Activated CD8-positive, alpha-beta T cell treated with anti-CD3 and anti-CD28 coated beads for 36 hours (primary cell): ENCODE data around the gene ZFAND2A. TPM values are rescaled to one million over a fixed set of nuclear protein-coding genes. Genes with fewer than 3 reads are reported as not detected.
"Not testable (repeated sequence)": the region's sequence is repeated elsewhere in the genome, so short reads cannot be mapped to it uniquely, and the experiment has no call there.

ENCODE experiments used
- ATAC-seq: fragments of 200-7000 bp; cut with Tn5 transposase; one replicate; pipeline ENCODE4 v1.10.0; 2021; ENCODE audit warnings: mild to moderate bottlenecking, moderate library complexity
- CTCF ChIA-PET: fragments of 350-600 bp; sonication (Branson Sonifier 250); formaldehyde crosslinking; loops from one replicate; lab custom pipeline; 2021; ENCODE audit warnings: antibody characterized with exemption; lab: Charles Lee
- POLR2A ChIA-PET: fragments of 350-600 bp; sonication (Branson Sonifier 250); formaldehyde crosslinking; loops from one replicate; lab custom pipeline; 2021; ENCODE audit warnings: antibody characterized with exemption; lab: Charles Lee
- DNase-seq: peaks from one replicate; pipeline ENCODE4 v3.0.0-alpha.2; 2020
- H3K27ac Mint-ChIP-seq: one replicate; pipeline ENCODE4 v1.8.0; 2021; ENCODE audit warnings: mild to moderate bottlenecking, mixed read lengths
- H3K27me3 Mint-ChIP-seq: one replicate; pipeline ENCODE4 v1.8.0; 2021; ENCODE audit warnings: mixed read lengths
- H3K36me3 Mint-ChIP-seq: one replicate; pipeline ENCODE4 v1.8.0; 2021; ENCODE audit warnings: low read depth, mixed read lengths
- H3K4me1 Mint-ChIP-seq: one replicate; pipeline ENCODE4 v1.8.0; 2021; ENCODE audit warnings: low read depth, mixed read lengths
- H3K4me3 Mint-ChIP-seq: one replicate; pipeline ENCODE4 v1.8.0; 2021; ENCODE audit warnings: mild to moderate bottlenecking, moderate library complexity, mixed read lengths
- H3K9me3 Mint-ChIP-seq: one replicate; pipeline ENCODE4 v1.8.0; 2021; ENCODE audit warnings: mixed read lengths
- intact Hi-C: fragments of 100-400 bp; cut with micrococcal nuclease; formaldehyde crosslinking; loops from one replicate; pipeline ENCODE4 v1.10.0; 2022
- total RNA-seq, 2 experiments: library from RNA; stranded (reverse); gene quantifications; one replicate each; pipeline ENCODE4 v1.2.3, GENCODE V29; 2021
- TF ChIP-seq, protein P1 (sequence below): fragments of 200-600 bp; IDR thresholded peaks from one replicate; pipeline ENCODE4 v1.8.0; 2022; ENCODE audit warnings: antibody characterized with exemption, mild to moderate bottlenecking

Gene ZFAND2A
- total RNA-seq, 2 experiments from 2014 or later, result 22.1 to 23.5 TPM

DNA sequence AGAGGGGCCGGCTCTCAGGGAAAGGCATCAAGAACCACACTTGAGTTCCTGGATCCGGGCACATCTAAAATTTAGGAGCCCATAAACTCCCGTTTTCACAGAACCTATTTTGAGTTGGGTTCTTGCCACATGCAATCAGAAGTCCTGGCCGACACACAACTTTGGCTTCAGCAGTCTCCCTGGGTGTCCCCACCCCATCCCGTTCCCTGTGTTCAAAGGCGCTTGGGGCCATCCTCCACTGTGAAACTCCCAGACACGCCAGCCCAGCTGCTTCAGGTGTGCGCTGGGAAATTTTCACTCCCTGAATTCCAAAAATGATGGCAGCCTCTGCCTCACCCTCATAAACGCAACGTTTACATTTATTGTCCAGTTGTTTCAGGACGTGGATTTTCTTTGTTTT lies 8.4 kb upstream of the ZFAND2A start:
- POLR2A ChIA-PET, result no interaction called here
- intact Hi-C loops, result loop anchor here (10.0 kb wide), 1 partner anchor 174 kb away; no protein-coding TSS in a partner anchor
- DNase-seq, result no peak

DNA sequence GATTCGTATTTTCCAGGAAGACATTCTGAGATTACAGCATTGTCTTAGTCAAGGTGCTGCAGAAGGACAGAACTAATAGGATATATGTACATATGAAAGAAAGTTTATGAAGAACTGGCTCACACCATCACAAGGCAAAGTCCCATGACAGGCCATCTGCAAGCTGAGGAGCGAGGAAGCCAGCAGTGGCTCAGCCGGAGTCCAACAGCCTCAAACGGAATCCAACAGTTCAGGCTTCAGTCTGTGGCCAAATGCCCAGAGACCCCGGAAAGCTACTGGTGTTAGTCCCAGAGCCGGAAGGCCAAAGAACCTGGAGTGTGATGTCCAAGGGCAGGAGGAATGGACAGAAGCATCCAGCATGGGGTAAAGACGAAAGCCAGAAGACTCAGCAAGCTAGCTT lies 4.4 kb upstream of the ZFAND2A start:
- TF ChIP-seq, protein P1, sequence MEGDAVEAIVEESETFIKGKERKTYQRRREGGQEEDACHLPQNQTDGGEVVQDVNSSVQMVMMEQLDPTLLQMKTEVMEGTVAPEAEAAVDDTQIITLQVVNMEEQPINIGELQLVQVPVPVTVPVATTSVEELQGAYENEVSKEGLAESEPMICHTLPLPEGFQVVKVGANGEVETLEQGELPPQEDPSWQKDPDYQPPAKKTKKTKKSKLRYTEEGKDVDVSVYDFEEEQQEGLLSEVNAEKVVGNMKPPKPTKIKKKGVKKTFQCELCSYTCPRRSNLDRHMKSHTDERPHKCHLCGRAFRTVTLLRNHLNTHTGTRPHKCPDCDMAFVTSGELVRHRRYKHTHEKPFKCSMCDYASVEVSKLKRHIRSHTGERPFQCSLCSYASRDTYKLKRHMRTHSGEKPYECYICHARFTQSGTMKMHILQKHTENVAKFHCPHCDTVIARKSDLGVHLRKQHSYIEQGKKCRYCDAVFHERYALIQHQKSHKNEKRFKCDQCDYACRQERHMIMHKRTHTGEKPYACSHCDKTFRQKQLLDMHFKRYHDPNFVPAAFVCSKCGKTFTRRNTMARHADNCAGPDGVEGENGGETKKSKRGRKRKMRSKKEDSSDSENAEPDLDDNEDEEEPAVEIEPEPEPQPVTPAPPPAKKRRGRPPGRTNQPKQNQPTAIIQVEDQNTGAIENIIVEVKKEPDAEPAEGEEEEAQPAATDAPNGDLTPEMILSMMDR, result no peak
- ChIA-PET POLR2A (no interaction called here), CTCF (no interaction called here)
- peaks cover 12% of the 10 kb centered on the region for H3K4me1 Mint-ChIP-seq
- no peak for ATAC-seq
- no peak overlapping the region for H3K27ac Mint-ChIP-seq
- no peak overlapping the region for H3K4me3 Mint-ChIP-seq
- H3K36me3 Mint-ChIP-seq, result peaks cover 4% of the 10 kb centered on the region
- no peaks in the 10 kb centered on the region for H3K27me3 Mint-ChIP-seq
- intact Hi-C loops, result loop anchor here (10.0 kb wide), 1 partner anchor 170 kb away; no protein-coding TSS in a partner anchor
- no peaks in the 10 kb centered on the region for H3K9me3 Mint-ChIP-seq
- DNase-seq, result no peak

More for the DNA sequence above, 8.4 kb upstream of the ZFAND2A start:
- TF ChIP-seq, protein P1, result no peak
- Mint-ChIP-seq H3K36me3 (no peaks in the 10 kb centered on the region), H3K4me3 (no peak overlapping the region), H3K27me3 (no peaks in the 10 kb centered on the region), H3K4me1 (peaks cover 12% of the 10 kb centered on the region), H3K27ac (no peak overlapping the region), H3K9me3 (no peaks in the 10 kb centered on the region)
- ATAC-seq, result no peak
- CTCF ChIA-PET, result interaction anchor here (1.3 to 2.4 kb wide), 2 partner anchors 83 to 175 kb away, joined by 6 to 11 read pairs; no protein-coding TSS in a partner anchor

DNA sequence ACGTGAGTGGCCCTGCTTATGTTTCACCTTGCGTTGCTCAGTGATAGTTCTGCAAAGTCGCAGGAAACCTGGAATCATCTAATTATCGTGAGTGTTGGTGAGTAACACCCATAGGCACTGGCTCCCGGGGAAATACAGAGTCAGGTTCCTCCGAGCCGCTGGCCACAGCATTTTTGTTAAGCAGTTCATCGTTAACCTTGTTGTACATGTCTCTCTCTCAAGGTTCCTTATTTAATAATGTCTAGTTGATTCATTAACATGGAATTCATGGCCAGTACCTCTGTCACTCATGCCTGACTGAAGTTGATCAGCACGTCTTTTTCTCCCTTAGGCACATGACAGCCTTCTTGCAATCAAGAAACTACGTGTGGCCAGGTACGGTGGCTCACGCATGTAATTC lies 3.1 kb upstream of the ZFAND2A start:
- CTCF ChIA-PET, result interaction anchor here (1.2 to 1.3 kb wide), 3 partner anchors 13 to 97 kb away, joined by 3 to 4 read pairs (median 4); no protein-coding TSS in a partner anchor
- intact Hi-C loops, result loop anchor here (10.0 kb wide), 1 partner anchor 168 kb away; no protein-coding TSS in a partner anchor
- POLR2A ChIA-PET, result no interaction called here
- peaks cover 18% of the 10 kb centered on the region for H3K4me1 Mint-ChIP-seq
- no peaks in the 10 kb centered on the region for H3K9me3 Mint-ChIP-seq
- no peaks in the 10 kb centered on the region for H3K27me3 Mint-ChIP-seq
- TF ChIP-seq, protein P1, result no peak
- no peak for ATAC-seq
- H3K27ac Mint-ChIP-seq, result no peak overlapping the region
- no peak overlapping the region for H3K4me3 Mint-ChIP-seq
- H3K36me3 Mint-ChIP-seq, result peaks cover 10% of the 10 kb centered on the region
- no peak for DNase-seq

DNA sequence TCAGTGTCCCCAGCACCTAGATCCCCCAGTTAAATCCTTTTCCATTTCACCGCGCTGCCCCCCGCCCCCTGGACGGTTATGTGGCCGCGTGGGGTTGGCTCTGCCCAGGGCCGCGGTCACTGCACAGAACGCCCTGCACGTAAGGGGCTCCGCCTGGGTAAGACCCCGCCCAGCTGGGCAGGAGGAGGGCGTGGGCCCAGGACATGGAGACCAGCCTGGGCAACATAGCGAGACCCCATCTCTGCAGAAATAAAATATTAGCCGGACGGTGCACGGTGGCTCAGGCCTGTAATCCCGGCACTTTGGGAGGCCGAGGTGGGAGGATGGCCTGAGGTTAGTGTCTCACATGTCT lies 650 bp upstream of the ZFAND2A start:
- peaks cover 24% of the 10 kb centered on the region for H3K4me1 Mint-ChIP-seq
- H3K4me3 Mint-ChIP-seq, result peak overlapping the region; percentile 76
- ChIA-PET POLR2A (interaction anchor here (0.7 to 1.6 kb wide), 10 partner anchors 9 to 167 kb away, joined by 3 to 11 read pairs (median 4); partner anchors contain the start of gene GPR146), CTCF (interaction anchor here (2.3 to 2.7 kb wide), 4 partner anchors 9 to 168 kb away, joined by 7 to 21 read pairs (median 12); a partner anchor contains a TSS)
- ATAC-seq (no peak), DNase-seq (no peak)
- H3K27me3 Mint-ChIP-seq, result no peaks in the 10 kb centered on the region
- TF ChIP-seq, protein P1, result no peak
- intact Hi-C loops, result loop anchor here (10.0 kb wide), 1 partner anchor 166 kb away; no protein-coding TSS in a partner anchor
- H3K9me3 Mint-ChIP-seq, result no peaks in the 10 kb centered on the region
- peak overlapping the region; percentile 85 for H3K27ac Mint-ChIP-seq
- H3K36me3 Mint-ChIP-seq, result peaks cover 16% of the 10 kb centered on the region

DNA sequence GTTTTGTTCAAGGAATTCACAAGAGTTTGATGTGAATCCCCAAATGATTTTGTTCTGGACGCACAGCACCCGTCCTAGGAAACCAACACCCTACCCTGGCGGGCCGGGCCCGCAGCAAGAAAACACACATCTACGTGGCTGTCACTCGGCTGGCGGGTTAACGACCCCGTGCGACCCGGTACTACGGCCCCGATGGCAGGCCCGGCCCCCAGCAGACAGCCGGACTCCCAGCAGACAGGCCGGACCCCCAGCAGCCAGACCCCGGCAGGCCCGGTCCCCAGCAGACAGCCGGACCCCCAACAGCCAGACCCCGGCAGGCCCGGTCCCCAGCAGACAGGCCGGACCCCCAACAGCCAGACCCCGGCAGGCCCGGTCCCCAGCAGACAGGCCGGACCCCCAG lies 765 bp downstream of the ZFAND2A start:
- H3K27me3 Mint-ChIP-seq, intact Hi-C loops, DNase-seq, H3K9me3 Mint-ChIP-seq, ATAC-seq: not testable (repeated sequence)
- Mint-ChIP-seq H3K4me1 (peaks cover 24% of the 10 kb centered on the region), H3K4me3 (peak overlapping the region; percentile 87), H3K36me3 (peaks cover 23% of the 10 kb centered on the region), H3K27ac (peak overlapping the region; percentile 84)
- CTCF ChIA-PET, result interaction anchor here (1.0 to 2.6 kb wide), 4 partner anchors 11 to 166 kb away, joined by 3 to 10 read pairs (median 6); a partner anchor contains a TSS
- POLR2A ChIA-PET, result interaction anchor here (0.6 to 2.4 kb wide), 2 partner anchors 21 to 443 kb away, joined by 3 to 12 read pairs; a partner anchor contains a TSS
